GM10266 (cell line): Measurements from ENCODE around the gene ATP11A.
"Not testable (repeated sequence)": the region's sequence is repeated elsewhere in the genome, so short reads cannot be mapped to it uniquely, and the experiment has no call there.

Source experiments
- DNase-seq: peaks from one replicate; pipeline ENCODE4 v3.0.0; 2012; ENCODE audit errors: extremely low spot score
- TF ChIP-seq, protein P1 (sequence below): IDR thresholded peaks from 2 replicates; pipeline ENCODE4 v1.5.1; 2012; ENCODE audit warnings: mild to moderate bottlenecking, low read depth; ENCODE audit not compliant: control insufficient read depth, insufficient read depth; ENCODE audit errors: missing control alignments

Gene ATP11A

DNA sequence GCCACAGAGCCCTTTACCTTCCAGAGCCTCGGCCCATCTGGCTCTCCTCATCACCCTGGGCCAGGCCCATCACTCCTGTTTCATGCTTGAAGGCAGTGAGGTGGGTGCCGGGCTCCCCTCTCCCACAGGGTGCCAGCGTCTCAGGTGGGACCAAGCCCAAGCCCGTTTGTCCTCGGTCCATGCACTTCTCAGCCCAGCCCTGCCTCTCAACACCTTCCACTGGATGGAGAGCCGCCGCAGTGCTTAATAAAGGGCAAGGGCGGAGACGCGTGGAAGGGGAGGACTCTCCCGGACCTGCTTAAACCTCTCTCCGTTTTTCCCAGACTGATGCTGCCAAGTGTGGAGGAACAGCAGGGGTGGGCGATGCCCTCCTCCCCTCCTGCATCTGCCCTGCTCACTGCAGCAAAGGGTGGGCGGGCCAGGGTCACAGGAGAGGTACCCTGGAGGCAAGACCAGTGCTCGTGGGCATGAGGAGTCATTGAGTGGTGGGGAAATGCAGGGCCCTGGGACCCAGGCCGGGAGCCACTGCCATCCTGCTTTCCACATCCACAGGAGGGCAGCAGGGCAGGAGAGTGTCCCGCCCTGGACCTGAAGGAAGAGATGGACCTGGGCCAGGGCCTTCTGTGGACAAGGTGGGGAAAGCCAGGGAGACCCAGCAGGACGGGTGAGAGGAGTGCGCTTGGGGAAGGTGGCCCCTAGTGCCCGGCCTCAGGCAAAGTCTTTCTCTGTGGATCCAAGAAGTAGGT lies 9.7 kb upstream of the ATP11A start:
- TF ChIP-seq, protein P1, sequence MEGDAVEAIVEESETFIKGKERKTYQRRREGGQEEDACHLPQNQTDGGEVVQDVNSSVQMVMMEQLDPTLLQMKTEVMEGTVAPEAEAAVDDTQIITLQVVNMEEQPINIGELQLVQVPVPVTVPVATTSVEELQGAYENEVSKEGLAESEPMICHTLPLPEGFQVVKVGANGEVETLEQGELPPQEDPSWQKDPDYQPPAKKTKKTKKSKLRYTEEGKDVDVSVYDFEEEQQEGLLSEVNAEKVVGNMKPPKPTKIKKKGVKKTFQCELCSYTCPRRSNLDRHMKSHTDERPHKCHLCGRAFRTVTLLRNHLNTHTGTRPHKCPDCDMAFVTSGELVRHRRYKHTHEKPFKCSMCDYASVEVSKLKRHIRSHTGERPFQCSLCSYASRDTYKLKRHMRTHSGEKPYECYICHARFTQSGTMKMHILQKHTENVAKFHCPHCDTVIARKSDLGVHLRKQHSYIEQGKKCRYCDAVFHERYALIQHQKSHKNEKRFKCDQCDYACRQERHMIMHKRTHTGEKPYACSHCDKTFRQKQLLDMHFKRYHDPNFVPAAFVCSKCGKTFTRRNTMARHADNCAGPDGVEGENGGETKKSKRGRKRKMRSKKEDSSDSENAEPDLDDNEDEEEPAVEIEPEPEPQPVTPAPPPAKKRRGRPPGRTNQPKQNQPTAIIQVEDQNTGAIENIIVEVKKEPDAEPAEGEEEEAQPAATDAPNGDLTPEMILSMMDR: no peak
- DNase-seq: no peak

DNA sequence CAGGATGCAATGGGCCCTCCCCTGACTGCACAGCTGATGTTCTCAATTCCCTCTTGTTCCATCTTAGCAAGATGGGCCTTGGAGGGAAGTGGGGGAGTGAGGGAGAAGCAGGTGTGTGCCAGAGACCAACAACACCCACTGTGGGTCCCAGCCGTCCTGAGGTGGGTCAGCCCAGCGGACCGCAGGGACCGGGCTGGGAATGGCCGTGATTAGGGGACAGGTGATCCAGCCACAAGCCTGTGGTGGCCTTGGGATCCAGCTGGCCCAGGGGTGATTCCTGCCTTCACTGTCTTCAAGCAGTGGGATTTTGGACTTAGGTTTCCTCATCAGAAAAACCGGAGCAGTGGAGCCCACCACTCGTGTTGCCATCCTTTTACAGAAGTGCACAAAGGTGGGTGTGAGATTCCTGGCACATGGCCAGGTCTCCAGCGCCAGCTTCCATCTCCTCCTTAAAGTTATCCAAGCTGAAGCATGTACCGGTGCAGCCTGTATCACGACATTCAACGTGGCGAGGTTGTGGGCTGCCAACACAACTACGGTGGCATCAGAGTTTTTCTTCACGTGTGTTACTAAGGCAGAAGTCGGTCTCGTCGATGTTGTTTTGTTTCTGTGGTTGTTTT lies 9.0 kb upstream of the ATP11A start:
- DNase-seq: no peak
- TF ChIP-seq, protein P1: no peak

DNA sequence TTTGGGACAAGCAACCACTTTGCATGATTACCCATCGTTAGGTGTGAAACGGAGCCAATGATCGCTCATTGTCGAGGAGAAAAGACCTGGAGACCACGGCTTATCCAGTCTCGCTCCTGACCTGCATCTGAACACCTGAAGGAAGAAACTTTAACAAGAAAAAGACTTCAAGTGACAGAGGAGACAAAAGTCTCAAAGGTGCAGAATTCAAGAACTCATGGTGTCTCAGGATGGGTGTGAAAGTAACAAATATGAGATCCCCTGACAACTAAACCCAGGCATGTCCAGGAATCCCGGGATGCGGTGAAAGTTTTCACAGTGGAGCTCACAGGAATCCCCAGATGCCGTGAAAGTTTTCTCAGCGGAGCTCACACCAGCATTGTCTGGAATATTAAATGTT lies 6.3 kb upstream of the ATP11A start:
- DNase-seq: no peak
- TF ChIP-seq, protein P1: no peak

DNA sequence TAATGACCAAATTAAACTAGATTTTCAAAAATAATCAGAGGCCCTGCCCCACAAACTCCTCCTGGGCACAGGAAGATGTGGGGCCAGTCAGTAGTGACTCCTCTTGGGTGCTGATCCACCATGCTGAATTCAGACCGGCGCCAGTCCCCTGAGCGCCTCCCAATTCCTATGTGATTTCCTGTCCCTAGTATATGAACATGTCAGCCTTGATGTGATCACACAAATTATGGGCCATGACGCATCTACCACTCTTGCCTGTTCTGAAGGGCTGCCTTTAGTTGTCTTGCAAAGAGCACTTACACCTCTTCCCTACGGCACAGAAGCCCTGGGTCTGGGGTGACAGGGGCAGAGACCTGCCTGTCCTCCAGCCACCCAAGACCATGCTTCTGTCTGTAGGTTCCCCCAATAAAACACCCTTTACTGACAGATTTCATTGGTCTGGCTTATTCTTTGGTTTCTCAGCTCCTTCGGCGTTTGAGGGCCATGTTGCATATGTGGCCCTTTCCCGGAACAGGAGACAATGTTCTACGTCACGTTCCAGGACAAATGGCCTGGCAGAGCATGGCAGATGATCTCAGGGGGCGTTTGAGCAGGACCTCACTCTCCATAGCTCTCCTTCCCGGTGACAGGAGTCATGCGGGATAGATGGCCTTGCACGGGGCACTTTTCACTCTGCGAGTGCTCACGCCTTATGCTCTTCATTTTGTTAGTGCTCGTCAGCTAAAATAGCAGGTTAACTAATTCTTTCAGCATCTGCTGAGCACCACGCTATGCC lies 5.6 kb upstream of the ATP11A start:
- DNase-seq: no peak
- TF ChIP-seq, protein P1: no peak

DNA sequence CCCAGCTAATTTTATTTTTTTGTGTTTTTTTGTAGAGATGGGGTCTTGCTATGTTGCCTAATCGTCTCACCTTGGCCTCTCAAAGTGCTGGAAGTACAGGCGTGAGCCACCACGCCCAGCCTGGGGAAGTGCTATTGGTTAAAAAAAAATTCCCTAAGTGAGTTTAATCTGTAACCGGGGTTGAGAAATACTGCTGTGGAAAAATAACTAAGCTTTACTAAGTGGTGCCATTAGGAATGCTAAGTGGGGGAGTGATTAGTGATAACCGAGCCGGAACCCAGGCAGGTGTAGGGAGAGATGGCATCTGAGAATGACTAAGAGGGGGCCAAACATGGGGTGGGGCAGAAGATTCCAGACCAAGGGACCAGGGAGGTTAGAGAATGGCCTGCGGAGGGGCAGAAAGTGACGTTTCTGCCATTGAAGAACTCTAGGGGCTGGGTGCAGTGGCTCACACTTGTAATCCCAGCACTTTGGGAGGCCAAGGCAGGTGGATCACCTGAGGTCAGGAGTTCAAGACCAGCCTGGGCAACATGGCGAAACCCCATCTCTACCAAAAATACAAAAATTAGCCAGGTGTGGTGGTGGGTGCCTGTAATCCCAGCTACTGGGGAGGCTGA lies 4.5 kb upstream of the ATP11A start:
- not testable (repeated sequence) for DNase-seq

DNA sequence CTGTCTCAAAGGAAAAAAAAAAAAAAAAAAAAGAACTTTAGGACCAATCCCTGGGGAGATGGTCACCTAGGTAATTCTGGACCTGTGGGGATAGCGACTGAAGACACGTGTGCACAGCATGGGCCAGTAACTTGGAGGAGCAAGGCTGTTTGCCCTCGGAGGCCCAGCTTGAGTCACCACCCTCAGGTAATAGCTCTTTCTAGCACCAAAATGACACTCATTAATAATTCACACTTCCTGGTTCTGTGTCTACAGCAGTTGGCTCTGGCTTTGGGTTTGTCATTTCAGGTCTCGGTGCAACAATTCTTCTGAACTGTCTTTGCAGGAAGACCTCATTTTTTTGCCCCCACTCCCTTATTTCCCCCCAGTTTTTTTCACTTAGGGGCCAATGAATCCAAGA lies 3.9 kb upstream of the ATP11A start:
- TF ChIP-seq, protein P1: no peak
- DNase-seq: no peak

DNA sequence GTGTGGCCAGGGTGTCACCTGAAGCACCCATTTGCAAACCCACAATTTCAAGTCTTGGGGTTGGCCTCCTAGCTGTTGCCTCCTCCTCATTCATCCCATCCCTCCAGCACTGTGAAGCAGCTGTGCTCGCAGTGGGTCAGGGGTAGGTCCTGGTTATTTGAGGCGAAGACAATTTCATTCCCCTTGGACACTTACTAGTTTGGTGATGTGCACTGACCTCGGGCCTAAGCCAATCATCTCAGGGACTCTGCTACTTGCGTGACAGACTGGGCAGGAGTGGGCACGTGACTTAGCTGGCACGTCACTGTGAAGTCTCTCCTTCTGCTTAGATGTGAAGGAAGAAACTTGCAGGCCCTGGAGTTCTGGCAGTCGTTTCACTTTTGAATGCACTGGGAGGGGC lies 3.5 kb upstream of the ATP11A start:
- TF ChIP-seq, protein P1: no peak
- no peak for DNase-seq
